ENCODE data around the gene CPTP. TPM values are rescaled to one million over a fixed set of nuclear protein-coding genes. Genes with fewer than 3 reads are reported as not detected.
A peak's percentile ranks its signal among the peaks of the same experiment; 100 is the strongest.

Gene CPTP
- total RNA-seq, 1 donor from 2014 or later: 50.2 TPM

DNA sequence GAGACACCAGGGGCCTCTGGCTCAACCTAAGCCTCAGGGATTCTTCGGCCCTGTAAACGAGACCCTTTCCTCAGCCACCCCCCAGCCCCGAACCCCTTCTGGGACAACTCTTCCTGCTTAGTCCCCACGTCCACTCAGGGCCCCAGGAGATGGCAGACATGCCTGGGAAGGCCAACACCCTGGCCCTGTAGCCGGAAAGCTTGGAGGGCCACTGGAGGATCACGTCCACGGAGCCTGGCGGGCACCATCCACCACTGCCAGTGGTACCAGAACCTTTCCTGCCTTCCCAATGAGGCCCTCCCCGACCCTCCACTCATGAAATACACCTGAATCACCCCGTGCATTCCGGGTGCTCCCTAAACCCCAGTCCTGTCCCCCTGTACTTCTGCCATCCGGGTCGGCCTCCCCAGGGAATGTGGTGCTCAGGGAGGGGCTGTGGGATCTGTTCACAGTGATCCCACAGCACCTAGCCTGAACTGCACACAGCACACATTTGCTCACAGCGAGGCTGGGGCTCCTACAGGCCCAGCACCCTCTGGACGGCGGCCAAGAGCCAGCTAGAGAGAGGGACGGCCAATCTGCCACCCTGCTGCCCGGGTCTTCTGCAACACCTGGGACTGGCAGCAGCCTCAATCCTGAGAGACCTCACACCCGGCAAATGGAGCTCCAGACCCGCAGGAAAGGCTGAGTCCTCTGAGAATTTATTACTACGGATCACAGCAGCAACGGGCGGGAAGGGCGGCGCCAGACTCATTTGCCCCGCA lies 48.6 kb downstream of the CPTP start:
- intact Hi-C loops (cut with DNase I): loop anchor here (5.0 kb wide), 1 partner anchor 251 kb away; no protein-coding TSS in a partner anchor
- DNase-seq (ENCODE audit: low spot score): no peak

- intact Hi-C loops (cut with DNase I): loop anchor here (2.0 to 5.0 kb wide), 3 partner anchors 25 to 252 kb away; partner anchors contain the start of genes DVL1 and MRPL20
- no peak for DNase-seq (ENCODE audit: low spot score)
Measured at GRCh38 chr1:1373815-1374588, 49.4 kb downstream of the CPTP start.

- no peak for DNase-seq (ENCODE audit: low spot score)
- intact Hi-C loops (cut with DNase I): loop anchor here (2.0 to 5.0 kb wide), 3 partner anchors 26 to 252 kb away; partner anchors contain the start of genes DVL1 and MRPL20
Measured at GRCh38 chr1:1374589-1374928, 50.0 kb downstream of the CPTP start.

- DNase-seq (ENCODE audit: low spot score): peak; percentile 98
- intact Hi-C loops (cut with DNase I): loop anchor here (2.0 to 5.0 kb wide), 3 partner anchors 26 to 253 kb away; partner anchors contain the start of genes DVL1 and MRPL20
Measured at GRCh38 chr1:1374929-1375662, 50.5 kb downstream of the CPTP start, which contains the start of gene AURKAIP1. AURKAIP1 (minus strand) TSS chr1:1375207; CDS start chr1:1374756, 451 bp downstream.

GRCh38 chr1:1376551-1377226 lies 52.1 kb downstream of the CPTP start:
- no peak for DNase-seq (ENCODE audit: low spot score)
- intact Hi-C loops (cut with DNase I): no loop called here

GRCh38 chr1:1377540-1378205 lies 53.1 kb downstream of the CPTP start:
- DNase-seq (ENCODE audit: low spot score): no peak
- intact Hi-C loops (cut with DNase I): no loop called here

Small RNAs within 50 kb of the gene (microRNA-seq; reads per million reads assigned to microRNA genes)
- gene MIR6726 (not detected), gene MIR6727 (not detected), gene MIR6808 (not detected)

Other genes with a start within 250 kb of the CPTP start
- gene C1orf159, start 208.7 kb upstream of the CPTP start, total RNA-seq: 5.4 TPM
- gene TTLL10, start 150.9 kb upstream of the CPTP start, total RNA-seq: 0.22 TPM
- 0.19 TPM for gene TNFRSF18, start 118.2 kb upstream of the CPTP start, total RNA-seq
- 4.3 TPM for gene TNFRSF4, start 110.6 kb upstream of the CPTP start, total RNA-seq
- 139 TPM for gene SDF4, start 92.8 kb upstream of the CPTP start, total RNA-seq
- 11.1 TPM for gene B3GALT6, start 92.6 kb upstream of the CPTP start, total RNA-seq
- gene C1QTNF12, start 78.1 kb upstream of the CPTP start, total RNA-seq: 2.6 TPM
- gene UBE2J2, start 50.9 kb upstream of the CPTP start, total RNA-seq: 37.2 TPM
- 2.4 TPM for gene SCNN1D, start 44.4 kb upstream of the CPTP start, total RNA-seq
- 60.8 TPM for gene ACAP3, start 16.9 kb upstream of the CPTP start, total RNA-seq
- gene PUSL1, start 16.2 kb upstream of the CPTP start, total RNA-seq: 10.5 TPM
- 73.8 TPM for gene INTS11, start 142 bp upstream of the CPTP start, total RNA-seq
- 0.62 TPM for gene TAS1R3, start 6.5 kb downstream of the CPTP start, total RNA-seq
- 96.2 TPM for gene DVL1, start 24.6 kb downstream of the CPTP start, total RNA-seq
- gene MXRA8, start 33.8 kb downstream of the CPTP start, total RNA-seq: 30.5 TPM
- 174 TPM for gene AURKAIP1, start 50.4 kb downstream of the CPTP start, total RNA-seq
- 78.6 TPM for gene CCNL2, start 74.5 kb downstream of the CPTP start, total RNA-seq
- gene MRPL20, start 82.5 kb downstream of the CPTP start, total RNA-seq: 127 TPM
- gene ANKRD65, start 96.5 kb downstream of the CPTP start, total RNA-seq: 1.8 TPM
- 35.3 TPM for gene VWA1, start 110.9 kb downstream of the CPTP start, total RNA-seq
- gene ATAD3C, start 124.9 kb downstream of the CPTP start, total RNA-seq: 0.51 TPM
- gene ATAD3B, start 147.0 kb downstream of the CPTP start, total RNA-seq: 13.7 TPM
- gene ATAD3A, start 187.4 kb downstream of the CPTP start, total RNA-seq: 13.7 TPM
- gene TMEM240, start 215.8 kb downstream of the CPTP start, total RNA-seq: 5.0 TPM